NB4 (cell line): ENCODE results near the gene RAB1A.
"Not testable (repeated sequence)": the region's sequence is repeated elsewhere in the genome, so short reads cannot be mapped to it uniquely, and the experiment has no call there.

Source experiments
- DNase-seq: peaks from one replicate; pipeline ENCODE4 v3.0.0; 2010; ENCODE audit warnings: low read depth
- H3K4me3 ChIP-seq: one replicate; pipeline ENCODE4 v1.5.1; 2011; ENCODE audit warnings: mild to moderate bottlenecking, low read depth, low read length, moderate library complexity
- MYC ChIP-seq: IDR thresholded peaks from 2 replicates; pipeline ENCODE4 v1.6.1; 2011; ENCODE audit warnings: low read depth, low read length
- POLR2A ChIP-seq: IDR thresholded peaks from 2 replicates; pipeline ENCODE4 v1.6.1; 2011; ENCODE audit warnings: mild to moderate bottlenecking; ENCODE audit not compliant: insufficient read length; ENCODE audit errors: extremely low read depth
- TF ChIP-seq, protein P1 (sequence below): IDR thresholded peaks from 2 replicates; pipeline ENCODE4 v1.6.1; 2011; ENCODE audit warnings: low read depth, low read length
- TF ChIP-seq, protein P2 (sequence below): IDR thresholded peaks from one replicate; pipeline ENCODE4 v1.5.1; 2012; ENCODE audit warnings: low read depth, low read length

RAB1A gene

DNA sequence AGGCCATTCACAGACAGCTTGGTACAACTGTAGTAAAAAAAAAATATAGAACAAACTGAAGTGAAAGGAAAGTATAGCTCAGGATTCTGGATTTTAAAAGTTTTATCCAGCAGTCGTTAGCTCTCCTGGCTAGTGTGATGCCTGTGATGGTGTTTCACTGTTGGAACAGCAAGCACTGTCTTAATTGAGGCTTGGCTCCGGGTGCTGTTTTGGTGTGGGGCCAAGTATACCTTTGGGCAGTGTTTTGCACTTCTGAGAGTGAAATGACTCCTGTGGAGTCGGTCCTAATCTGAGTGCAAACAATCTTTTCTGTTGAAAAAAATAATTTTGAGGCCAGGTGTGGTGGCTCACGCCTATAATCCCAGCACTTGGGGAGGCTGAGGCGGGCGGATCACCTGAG, 28.7 kb upstream of the RAB1A start:
- no peak for TF ChIP-seq POLR2A
- TF ChIP-seq, protein P1, sequence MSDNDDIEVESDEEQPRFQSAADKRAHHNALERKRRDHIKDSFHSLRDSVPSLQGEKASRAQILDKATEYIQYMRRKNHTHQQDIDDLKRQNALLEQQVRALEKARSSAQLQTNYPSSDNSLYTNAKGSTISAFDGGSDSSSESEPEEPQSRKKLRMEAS: no peak
- TF ChIP-seq, protein P2, sequence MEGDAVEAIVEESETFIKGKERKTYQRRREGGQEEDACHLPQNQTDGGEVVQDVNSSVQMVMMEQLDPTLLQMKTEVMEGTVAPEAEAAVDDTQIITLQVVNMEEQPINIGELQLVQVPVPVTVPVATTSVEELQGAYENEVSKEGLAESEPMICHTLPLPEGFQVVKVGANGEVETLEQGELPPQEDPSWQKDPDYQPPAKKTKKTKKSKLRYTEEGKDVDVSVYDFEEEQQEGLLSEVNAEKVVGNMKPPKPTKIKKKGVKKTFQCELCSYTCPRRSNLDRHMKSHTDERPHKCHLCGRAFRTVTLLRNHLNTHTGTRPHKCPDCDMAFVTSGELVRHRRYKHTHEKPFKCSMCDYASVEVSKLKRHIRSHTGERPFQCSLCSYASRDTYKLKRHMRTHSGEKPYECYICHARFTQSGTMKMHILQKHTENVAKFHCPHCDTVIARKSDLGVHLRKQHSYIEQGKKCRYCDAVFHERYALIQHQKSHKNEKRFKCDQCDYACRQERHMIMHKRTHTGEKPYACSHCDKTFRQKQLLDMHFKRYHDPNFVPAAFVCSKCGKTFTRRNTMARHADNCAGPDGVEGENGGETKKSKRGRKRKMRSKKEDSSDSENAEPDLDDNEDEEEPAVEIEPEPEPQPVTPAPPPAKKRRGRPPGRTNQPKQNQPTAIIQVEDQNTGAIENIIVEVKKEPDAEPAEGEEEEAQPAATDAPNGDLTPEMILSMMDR: no peak
- TF ChIP-seq MYC: no peak
- no peak overlapping the region for H3K4me3 ChIP-seq
- DNase-seq: no peak

DNA sequence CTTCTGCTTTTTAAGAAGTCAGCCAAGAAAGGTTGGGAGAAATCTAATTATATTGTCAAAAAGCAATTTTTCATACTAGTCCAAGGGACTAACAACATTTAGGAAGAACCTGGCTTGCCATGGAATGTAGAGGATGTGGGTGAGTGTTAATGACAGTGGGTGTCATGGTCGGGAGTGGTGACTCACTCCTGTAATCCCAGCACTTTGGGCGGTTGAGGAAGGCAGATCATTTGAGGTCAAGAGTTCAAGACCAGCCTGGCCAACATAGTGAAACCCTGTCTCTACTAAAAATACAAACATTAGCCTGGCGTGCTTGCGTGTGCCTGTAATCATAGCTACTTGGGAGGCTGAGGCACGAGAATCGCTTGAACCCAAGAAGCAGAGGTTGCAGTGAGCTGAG, 27.9 kb upstream of the RAB1A start:
- not testable (repeated sequence) for H3K4me3 ChIP-seq, DNase-seq

DNA sequence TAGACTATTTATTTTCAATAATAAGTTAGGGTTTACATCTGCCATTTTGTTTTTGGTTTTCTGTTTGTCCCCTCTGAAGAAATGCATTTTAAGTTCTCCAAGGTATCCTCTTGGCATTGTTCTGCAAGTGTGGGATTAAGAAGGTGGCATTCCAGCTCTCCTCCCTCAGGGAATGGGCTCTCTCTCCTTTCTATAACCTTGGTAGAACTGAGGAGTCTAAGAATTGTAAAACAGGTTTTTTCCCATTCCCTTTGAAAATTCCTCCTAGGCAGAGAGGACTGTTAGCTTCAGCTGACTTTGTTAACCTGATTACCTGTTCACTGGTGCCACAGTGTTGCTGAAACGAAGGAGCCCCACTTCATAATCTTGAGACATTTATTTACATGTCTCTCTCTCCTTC, 26.1 kb upstream of the RAB1A start:
- no peak for DNase-seq
- TF ChIP-seq MYC: no peak
- TF ChIP-seq, protein P2: no peak
- TF ChIP-seq POLR2A: no peak
- TF ChIP-seq, protein P1: no peak
- H3K4me3 ChIP-seq: no peak overlapping the region

DNA sequence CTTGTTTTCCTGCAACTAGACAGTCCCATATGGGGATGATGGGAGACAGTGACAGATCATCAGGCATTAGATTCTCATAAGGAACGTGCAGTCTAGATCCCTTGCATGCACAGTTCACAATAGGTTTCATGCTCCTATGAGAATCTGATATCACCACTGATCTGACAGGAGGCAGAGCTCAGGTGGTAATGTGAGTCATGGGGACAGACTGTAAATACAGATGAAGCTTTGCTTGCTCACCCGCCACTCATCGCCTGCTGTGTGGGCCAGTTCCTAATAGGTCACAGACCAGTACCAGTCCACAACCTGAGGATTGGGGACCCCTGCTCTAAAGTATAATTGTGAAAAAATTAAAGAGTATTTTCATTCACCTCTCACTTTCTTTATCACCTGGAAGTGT, 23.6 kb upstream of the RAB1A start:
- H3K4me3 ChIP-seq: no peak overlapping the region
- TF ChIP-seq MYC: no peak
- TF ChIP-seq, protein P1: no peak
- TF ChIP-seq, protein P2: no peak
- DNase-seq: no peak

DNA sequence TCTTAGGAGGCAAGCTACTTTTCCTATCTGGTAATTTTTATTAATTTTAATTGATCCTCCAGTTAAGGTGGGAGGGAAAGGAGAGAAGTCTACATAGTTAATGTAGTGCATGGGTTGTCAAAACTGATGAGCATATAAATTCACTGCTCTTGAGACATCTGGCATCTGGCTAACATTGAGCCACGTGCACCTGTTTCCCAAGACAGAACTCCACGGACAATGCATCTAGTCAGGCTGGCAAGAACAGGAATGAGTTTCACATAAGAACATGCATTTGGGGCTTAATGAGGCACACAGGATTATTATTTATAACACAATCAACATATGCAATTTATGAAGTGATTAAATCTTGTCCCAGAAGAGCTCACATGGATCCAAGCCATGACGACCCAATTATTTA, 16.2 kb upstream of the RAB1A start:
- H3K4me3 ChIP-seq: no peak overlapping the region
- TF ChIP-seq, protein P1: no peak
- no peak for TF ChIP-seq MYC
- no peak for TF ChIP-seq POLR2A
- TF ChIP-seq, protein P2: no peak
- no peak for DNase-seq

DNA sequence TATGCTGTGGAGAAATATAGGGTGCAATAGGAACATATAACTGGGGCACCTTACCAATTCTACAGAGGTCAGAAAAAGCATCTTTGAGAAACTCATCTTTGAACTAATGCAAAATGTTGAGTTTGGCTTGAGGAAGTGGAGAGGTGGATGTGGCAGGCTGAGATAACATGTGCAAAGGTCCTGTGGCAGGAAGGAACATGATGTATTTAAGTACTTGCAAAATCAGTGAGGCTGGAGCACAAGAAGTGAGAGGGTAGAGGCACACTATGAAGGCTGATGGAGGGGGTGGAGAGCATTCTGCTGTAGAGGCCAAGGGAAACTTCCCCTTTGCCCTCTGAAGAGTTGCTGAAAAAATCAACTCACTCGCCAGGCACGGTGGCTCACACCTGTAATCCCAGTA, 14.7 kb upstream of the RAB1A start:
- no peak overlapping the region for H3K4me3 ChIP-seq
- DNase-seq: peak; percentile 40
- TF ChIP-seq POLR2A: no peak
- TF ChIP-seq, protein P2: no peak
- TF ChIP-seq, protein P1: no peak
- TF ChIP-seq MYC: no peak
